Measurements from ENCODE around the gene RPS6KA2. TPM values are rescaled to one million over a fixed set of nuclear protein-coding genes. Genes with fewer than 3 reads are reported as not detected.

The RPS6KA2 gene
- total and polyA plus RNA-seq, 2 donors (not counting 3 experiments of a cell fraction or from before 2014, with no cell fraction given): 54.5 to 75.8 TPM

DNA sequence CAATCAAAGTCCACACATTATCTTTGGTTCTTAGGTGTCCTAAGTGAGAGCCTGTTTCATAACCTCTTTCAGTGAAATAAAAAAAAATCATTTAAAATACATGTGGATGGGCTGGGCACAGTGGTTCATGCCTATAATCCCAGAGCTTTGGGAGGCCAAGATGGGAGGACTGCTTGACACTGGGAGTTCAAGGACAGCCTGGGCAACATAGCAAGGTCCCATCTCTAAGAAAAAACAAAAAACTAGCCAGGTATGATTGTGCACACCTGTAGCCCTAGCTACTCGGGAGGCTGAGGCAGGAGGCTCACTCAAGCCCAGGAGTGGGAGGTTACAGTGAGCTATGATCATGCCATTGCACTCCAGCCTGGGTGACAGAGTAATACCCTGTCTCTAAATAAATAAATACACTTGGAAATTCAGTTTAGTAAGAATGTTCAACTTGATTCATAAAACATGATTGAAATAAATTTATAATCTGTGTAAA is 247.9 kb downstream of the RPS6KA2 start:
- no peaks in the 10 kb centered on the region for H4K20me1 ChIP-seq (replicated peaks; ENCODE audit: control insufficient read depth, extremely low read depth, insufficient read depth, low read length)
- BruUV-seq (replicated peaks): no TSS peak
- POLR2A ChIA-PET: interaction anchor here (1.6 kb wide), 1 partner anchor 248 kb away, joined by 5 read pairs; the partner anchor contains the start of gene RPS6KA2

More for the DNA sequence above, 247.9 kb downstream of the RPS6KA2 start:
- CTCF ChIA-PET: interaction anchor here (1.2 to 3.3 kb wide), 6 partner anchors 12 to 103 kb away, joined by 3 to 25 read pairs (median 14); no protein-coding TSS in a partner anchor
- Histone ChIP-seq H3K4me3 (replicated peaks in 1 of 3; ENCODE audit: insufficient read depth in 1 of 3, low read depth in 1 of 3, low read length in 3 of 3) (no peak overlapping the region), H3K4me2 (ENCODE audit: insufficient read depth, low read length) (no peak overlapping the region), H3K4me1 (ENCODE audit: control insufficient read depth, extremely low read depth, insufficient read depth, low read length) (peaks cover 4% of the 10 kb centered on the region), H3K27ac (ENCODE audit: insufficient read depth, low read depth, low read length) (no peak overlapping the region), H3K27me3 (ENCODE audit: control insufficient read depth in 2 of 2, insufficient read depth in 2 of 2, low read length in 2 of 2) (no peaks in the 10 kb centered on the region), H3K9me3 (replicated peaks; ENCODE audit: control insufficient read depth, insufficient read depth, low read length) (no peaks in the 10 kb centered on the region), H3K36me3 (ENCODE audit: control insufficient read depth in 2 of 2, extremely low read depth in 1 of 2, insufficient read depth in 2 of 2, low read length in 2 of 2) (no peaks in the 10 kb centered on the region), H3K9ac (replicated peaks; ENCODE audit: extremely low read depth, insufficient read depth, low read length) (no peak overlapping the region), H2AFZ (ENCODE audit: low read depth, low read length) (no peak overlapping the region), H3K9me1 (replicated peaks; ENCODE audit: control insufficient read depth, extremely low read depth, insufficient read depth, low read length) (no peaks in the 10 kb centered on the region), H3K79me2 (ENCODE audit: control insufficient read depth, insufficient read depth, low read length) (no peaks in the 10 kb centered on the region)
- FAIRE-seq (no peak), DNase-seq (ENCODE audit: low read depth, low spot score) (no peak)
- TF ChIP-seq POLR2AphosphoS5 (IDR thresholded peaks at IDR 0.05; ENCODE audit: insufficient read depth, low read depth, low read length) (no peak), JUN (IDR thresholded peaks at IDR 0.05; ENCODE audit: borderline replicate concordance, insufficient read depth, insufficient read length, low read depth) (no peak), MYC (IDR thresholded peaks at IDR 0.05; ENCODE audit: low read depth, low read length) (no peak), GATA2 (IDR thresholded peaks at IDR 0.05; ENCODE audit: insufficient read depth, insufficient read length, low read depth, low read length) (no peak), EZH2 (IDR thresholded peaks at IDR 0.05; ENCODE audit: borderline replicate concordance, low read depth, low read length, severe bottlenecking) (no peak), POLR2A (IDR thresholded peaks at IDR 0.05; ENCODE audit: low read depth, low read length) (no peak), FOS (IDR thresholded peaks at IDR 0.05; ENCODE audit: borderline replicate concordance, insufficient read depth, low read length) (no peak)
- TF ChIP-seq, protein P1, sequence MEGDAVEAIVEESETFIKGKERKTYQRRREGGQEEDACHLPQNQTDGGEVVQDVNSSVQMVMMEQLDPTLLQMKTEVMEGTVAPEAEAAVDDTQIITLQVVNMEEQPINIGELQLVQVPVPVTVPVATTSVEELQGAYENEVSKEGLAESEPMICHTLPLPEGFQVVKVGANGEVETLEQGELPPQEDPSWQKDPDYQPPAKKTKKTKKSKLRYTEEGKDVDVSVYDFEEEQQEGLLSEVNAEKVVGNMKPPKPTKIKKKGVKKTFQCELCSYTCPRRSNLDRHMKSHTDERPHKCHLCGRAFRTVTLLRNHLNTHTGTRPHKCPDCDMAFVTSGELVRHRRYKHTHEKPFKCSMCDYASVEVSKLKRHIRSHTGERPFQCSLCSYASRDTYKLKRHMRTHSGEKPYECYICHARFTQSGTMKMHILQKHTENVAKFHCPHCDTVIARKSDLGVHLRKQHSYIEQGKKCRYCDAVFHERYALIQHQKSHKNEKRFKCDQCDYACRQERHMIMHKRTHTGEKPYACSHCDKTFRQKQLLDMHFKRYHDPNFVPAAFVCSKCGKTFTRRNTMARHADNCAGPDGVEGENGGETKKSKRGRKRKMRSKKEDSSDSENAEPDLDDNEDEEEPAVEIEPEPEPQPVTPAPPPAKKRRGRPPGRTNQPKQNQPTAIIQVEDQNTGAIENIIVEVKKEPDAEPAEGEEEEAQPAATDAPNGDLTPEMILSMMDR (IDR thresholded peaks at IDR 0.05; ENCODE audit: extremely low read depth in 1 of 2, insufficient read depth in 1 of 2, low read depth in 1 of 2, low read length in 2 of 2): no peak
- TF ChIP-seq, protein P2, sequence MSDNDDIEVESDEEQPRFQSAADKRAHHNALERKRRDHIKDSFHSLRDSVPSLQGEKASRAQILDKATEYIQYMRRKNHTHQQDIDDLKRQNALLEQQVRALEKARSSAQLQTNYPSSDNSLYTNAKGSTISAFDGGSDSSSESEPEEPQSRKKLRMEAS (IDR thresholded peaks at IDR 0.05; ENCODE audit: insufficient read depth, insufficient read length): no peak
- dilution Hi-C loops (cut with MboI; ENCODE audit: extremely low pct_ligation_motif_present, low sequenced_read_pairs): no loop called here
- intact Hi-C loops (cut with micrococcal nuclease): no loop called here

All from endothelial cell of umbilical vein (primary cell).